Mucosa of descending colon (tissue), 3 donors: ENCODE data around the gene OAS2. TPM values are rescaled to one million over a fixed set of nuclear protein-coding genes. Genes with fewer than 3 reads are reported as not detected.

ENCODE experiments used
- ATAC-seq: fragments of 200-7000 bp; cut with Tn5 transposase; one replicate; pipeline ENCODE4 v1.9.1; 2020; ENCODE audit warnings: mild to moderate bottlenecking, moderate library complexity
- DNase-seq, 3 donors: peaks; one replicate each; pipeline ENCODE4 v3.0.0-alpha.2; 2020
- H3K36me3 ChIP-seq: fragments of 200-600 bp; one replicate; pipeline ENCODE4 v1.8.0; 2021; ENCODE audit warnings: low read depth, mild to moderate bottlenecking
- H3K4me1 ChIP-seq: fragments of 200-600 bp; one replicate; pipeline ENCODE4 v1.8.0; 2021; ENCODE audit warnings: low read depth, mild to moderate bottlenecking
- H3K4me3 ChIP-seq: fragments of 200-600 bp; one replicate; pipeline ENCODE4 v1.8.0; 2021; ENCODE audit warnings: mild to moderate bottlenecking
- H3K9me3 ChIP-seq: fragments of 200-600 bp; one replicate; pipeline ENCODE4 v1.8.0; 2021; ENCODE audit warnings: mild to moderate bottlenecking
- CTCF ChIP-seq: fragments of 200-600 bp; IDR thresholded peaks from one replicate; pipeline ENCODE4 v1.8.0; 2022; ENCODE audit warnings: antibody characterized with exemption, mild to moderate bottlenecking
- intact Hi-C, 2 donors: fragments of 100-400 bp; cut with DNase I in 1 of 2; cut with micrococcal nuclease in 1 of 2; formaldehyde crosslinking; loops; one replicate each; pipeline versions ENCODE4 v1.11.0 to v1.11.1; 2022; cut with DNase I, micrococcal nuclease
- total RNA-seq, 3 donors: library from RNA; stranded (reverse); fragmentation: NEBNext Ultra II Directional in 2 of 3; extraction: Animal tissue kit (Norgen Biotek cat#: 25700) in 2 of 3; gene quantifications; one replicate each; pipeline versions ENCODE4 v1.2.1 to v1.2.4, GENCODE V29; 2021 to 2023
- donor health status: DM: no; HTN: no; CAD: no; lungs with moderate emphysema.
- donor health status: DM: no; HTN: no; CAD: no.
- donor health status: DM: no; HTN: yes; CAD: no.

Gene OAS2
- total RNA-seq, 3 donors from 2014 or later, result 4.6 to 7.0 (median 5.5) TPM

- intact Hi-C loops, result no loop called here
- DNase-seq (no peak), ATAC-seq (no peak)
- no peak for TF ChIP-seq CTCF
- Histone ChIP-seq H3K4me3 (no peak overlapping the region), H3K36me3 (no peaks in the 10 kb centered on the region), H3K4me1 (peaks cover 4% of the 10 kb centered on the region), H3K9me3 (no peaks in the 10 kb centered on the region)
Measured at GRCh38 chr12:113060336-113060960, 82.1 kb downstream of the OAS2 start.

DNA sequence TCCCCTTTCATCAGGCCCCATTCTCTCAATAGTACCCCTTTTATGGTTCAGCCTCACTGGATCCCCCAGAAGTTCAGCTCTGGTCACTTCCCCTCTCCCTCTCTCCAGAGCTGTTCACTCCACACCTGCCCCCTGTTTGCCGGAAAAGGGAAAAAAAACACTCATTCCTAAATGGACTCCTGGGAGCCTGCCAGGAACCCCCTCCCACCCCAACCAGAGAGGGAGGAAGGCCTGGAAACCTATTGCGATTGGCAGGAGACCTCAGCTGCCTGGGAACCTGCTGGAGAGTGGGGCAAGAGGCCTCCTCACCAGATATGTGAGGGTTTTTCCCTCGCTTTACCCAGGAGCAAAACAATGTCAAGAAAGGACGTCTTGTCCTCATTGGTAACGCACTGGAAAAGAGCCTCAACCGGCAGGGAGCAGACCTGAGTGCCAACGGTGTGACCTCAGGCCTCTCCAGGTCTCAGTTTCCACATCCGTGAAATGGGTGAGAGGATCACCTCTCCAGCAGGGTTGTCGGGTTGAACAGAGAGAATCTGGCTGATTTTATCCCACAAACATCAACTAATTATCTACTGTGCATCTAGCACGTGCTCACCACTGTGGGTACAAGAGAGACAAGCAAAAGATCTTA is 82.9 kb downstream of the OAS2 start:
- no peak for ATAC-seq
- Histone ChIP-seq H3K4me3 (no peak overlapping the region), H3K9me3 (no peaks in the 10 kb centered on the region), H3K36me3 (no peaks in the 10 kb centered on the region), H3K4me1 (peaks cover 4% of the 10 kb centered on the region)
- no peak for TF ChIP-seq CTCF
- intact Hi-C loops, result no loop called here
- DNase-seq, result no peak

Other genes starting within 250 kb of the OAS2 start
- gene RPH3A, start 186.8 kb upstream of the OAS2 start, total RNA-seq, result 1 to 10 TPM in 1 of 3 donors, under 1 TPM in 1, not detected in 1; 0.24 to 1.1 TPM
- 100 to 1,000 TPM in 2 of 3 donors, 10 to 100 TPM in 1; 67.9 to 162 (median 103) TPM for gene OAS1, start 71.6 kb upstream of the OAS2 start, total RNA-seq
- 10 to 100 TPM; 14.8 to 27.4 (median 22.3) TPM for gene OAS3, start 40.0 kb upstream of the OAS2 start, total RNA-seq
- 1 to 10 TPM in 2 of 3 donors, under 1 TPM in 1; 0.67 to 5.9 (median 1.6) TPM for gene DTX1, start 78.2 kb downstream of the OAS2 start, total RNA-seq
- 1 to 10 TPM; 3.3 to 7.9 (median 6.5) TPM for gene RASAL1, start 157.2 kb downstream of the OAS2 start, total RNA-seq
- under 1 TPM in 1 of 3 donors, not detected in 2; 0.34 TPM for gene CFAP73, start 171.2 kb downstream of the OAS2 start, total RNA-seq
- gene DDX54, start 207.0 kb downstream of the OAS2 start, total RNA-seq, result 10 to 100 TPM; 46.4 to 60.6 (median 53.2) TPM
- 10 to 100 TPM; 13.0 to 17.0 (median 14.9) TPM for gene RITA1, start 207.2 kb downstream of the OAS2 start, total RNA-seq
- 100 to 1,000 TPM in 1 of 3 donors, 10 to 100 TPM in 2; 89.9 to 133 (median 91.3) TPM for gene TPCN1, start 242.9 kb downstream of the OAS2 start, total RNA-seq